Prostate gland (tissue), 2 donors: ENCODE measurements around the gene CREB3L2.

Source experiments
- POLR2A ChIP-seq: fragments of 450-650 bp; IDR thresholded peaks from one replicate; pipeline ENCODE4 v1.6.1; 2016; ENCODE audit warnings: antibody characterized with exemption, mild to moderate bottlenecking
- POLR2AphosphoS5 ChIP-seq: sonication (generic); formaldehyde crosslinking; IDR thresholded peaks from one replicate; pipeline ENCODE4 v1.6.1; 2017; ENCODE audit warnings: antibody characterized with exemption
- TF ChIP-seq, protein P1 (sequence below), 4 experiments: fragments of 200-600 bp in 2 of 4; fragments of 450-650 bp in 2 of 4; sonication (generic) in 2 of 4; IDR thresholded peaks; 1 replicate in 3 of 4; 2 replicates in 1 of 4; pipeline ENCODE4 v1.5.1; 2016 to 2019; ENCODE audit warnings: antibody characterized with exemption in 4 of 4, mild to moderate bottlenecking in 2 of 4, moderate library complexity in 2 of 4

DNA sequence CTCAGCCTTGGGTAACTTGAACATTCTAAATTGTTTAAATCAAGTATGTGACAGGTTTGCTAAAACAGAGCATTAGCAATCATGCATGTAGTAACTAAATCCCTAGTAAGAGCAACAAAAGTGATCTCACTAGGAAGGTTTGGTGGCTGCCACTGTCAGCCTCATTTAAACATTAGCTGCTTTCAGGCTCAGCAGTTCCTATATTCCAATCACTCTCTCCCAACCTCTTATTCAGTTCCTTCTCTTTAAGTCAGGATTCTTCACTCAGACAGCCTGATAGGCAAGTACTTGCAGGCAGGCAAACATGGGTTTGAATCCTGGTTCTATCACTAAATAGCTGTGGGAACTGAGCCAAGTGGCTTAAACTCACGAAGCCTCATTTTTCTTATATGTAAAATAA, 3.6 kb downstream of the CREB3L2 start:
- TF ChIP-seq POLR2A = no peak
- TF ChIP-seq, protein P1, sequence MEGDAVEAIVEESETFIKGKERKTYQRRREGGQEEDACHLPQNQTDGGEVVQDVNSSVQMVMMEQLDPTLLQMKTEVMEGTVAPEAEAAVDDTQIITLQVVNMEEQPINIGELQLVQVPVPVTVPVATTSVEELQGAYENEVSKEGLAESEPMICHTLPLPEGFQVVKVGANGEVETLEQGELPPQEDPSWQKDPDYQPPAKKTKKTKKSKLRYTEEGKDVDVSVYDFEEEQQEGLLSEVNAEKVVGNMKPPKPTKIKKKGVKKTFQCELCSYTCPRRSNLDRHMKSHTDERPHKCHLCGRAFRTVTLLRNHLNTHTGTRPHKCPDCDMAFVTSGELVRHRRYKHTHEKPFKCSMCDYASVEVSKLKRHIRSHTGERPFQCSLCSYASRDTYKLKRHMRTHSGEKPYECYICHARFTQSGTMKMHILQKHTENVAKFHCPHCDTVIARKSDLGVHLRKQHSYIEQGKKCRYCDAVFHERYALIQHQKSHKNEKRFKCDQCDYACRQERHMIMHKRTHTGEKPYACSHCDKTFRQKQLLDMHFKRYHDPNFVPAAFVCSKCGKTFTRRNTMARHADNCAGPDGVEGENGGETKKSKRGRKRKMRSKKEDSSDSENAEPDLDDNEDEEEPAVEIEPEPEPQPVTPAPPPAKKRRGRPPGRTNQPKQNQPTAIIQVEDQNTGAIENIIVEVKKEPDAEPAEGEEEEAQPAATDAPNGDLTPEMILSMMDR (IDR thresholded peaks at IDR 0.05) = no peak
- TF ChIP-seq POLR2AphosphoS5 = no peak
